Thyroid gland (tissue), 4 donors: ENCODE results near the gene ZC4H2. TPM values are rescaled to one million over a fixed set of nuclear protein-coding genes. Genes with fewer than 3 reads are reported as not detected.
A peak's percentile ranks its signal among the peaks of the same experiment; 100 is the strongest.
"Not testable (repeated sequence)": the region's sequence is repeated elsewhere in the genome, so short reads cannot be mapped to it uniquely, and the experiment has no call there.

Experiments
- DNase-seq, 2 donors: peaks; one replicate each; pipeline ENCODE4 v3.0.0-alpha.2; 2019
- H3K27ac ChIP-seq, 3 donors: fragments of 200-600 bp; sonication (generic); 1 replicate in 2 of 3; 2 replicates in 1 of 3; pipeline ENCODE4 v1.5.1; 2016 to 2019; ENCODE audit warnings: mild to moderate bottlenecking in 1 of 3, moderate library complexity in 1 of 3
- H3K27me3 ChIP-seq: fragments of 200-600 bp; sonication (generic); one replicate; pipeline ENCODE4 v1.5.1; 2019
- H3K36me3 ChIP-seq, 2 donors: fragments of 200-600 bp; sonication (generic); one replicate each; pipeline ENCODE4 v1.5.1; 2016 to 2019
- H3K4me1 ChIP-seq, 2 donors: fragments of 200-600 bp; sonication (generic); one replicate each; pipeline ENCODE4 v1.5.1; 2017 to 2019
- H3K4me3 ChIP-seq, 3 donors: fragments of 200-600 bp; sonication (generic); replicated peaks in 1 of 3; 1 replicate in 2 of 3; 2 replicates in 1 of 3; pipeline ENCODE4 v1.5.1; 2016; ENCODE audit warnings: mild to moderate bottlenecking in 1 of 3
- H3K9me3 ChIP-seq: fragments of 200-600 bp; sonication (generic); one replicate; pipeline ENCODE4 v1.5.1; 2017
- POLR2A ChIP-seq, 2 donors: fragments of 450-650 bp; IDR thresholded peaks; one replicate each; pipeline ENCODE4 v1.6.1; 2017; ENCODE audit warnings: antibody characterized with exemption in 2 of 2, mild to moderate bottlenecking in 2 of 2, moderate library complexity in 1 of 2
- WGBS, 2 donors: methylation state at CpG; one replicate each; pipeline ENCODE4 v1.1.5; 2017; 5-methylcytosine and 5-hydroxymethylcytosine counted together
- intact Hi-C: fragments of 100-400 bp; cut with DNase I; formaldehyde crosslinking; loops from one replicate; pipeline ENCODE4 v1.15.1; 2023
- total RNA-seq, 4 donors: library from RNA; depleted of rRNA; stranded (reverse); fragments of >200 nt; gene quantifications; one replicate each; pipeline ENCODE4 v1.2.3, GENCODE V29; 2016
- TF ChIP-seq, protein P1 (sequence below), 6 experiments: fragments of 200-600 bp in 3 of 6; fragments of 450-650 bp in 3 of 6; sonication (generic) in 3 of 6; IDR thresholded peaks; one replicate each; pipeline ENCODE4 v1.5.1; 2016 to 2019; ENCODE audit warnings: antibody characterized with exemption in 6 of 6, mild to moderate bottlenecking in 2 of 6, inconsistent platforms in 1 of 6, moderate library complexity in 1 of 6

ZC4H2 gene, protein sequence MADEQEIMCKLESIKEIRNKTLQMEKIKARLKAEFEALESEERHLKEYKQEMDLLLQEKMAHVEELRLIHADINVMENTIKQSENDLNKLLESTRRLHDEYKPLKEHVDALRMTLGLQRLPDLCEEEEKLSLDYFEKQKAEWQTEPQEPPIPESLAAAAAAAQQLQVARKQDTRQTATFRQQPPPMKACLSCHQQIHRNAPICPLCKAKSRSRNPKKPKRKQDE
- 10 to 100 TPM; 10.2 to 14.3 (median 11.4) TPM for total RNA-seq

- Histone ChIP-seq H3K4me3 (peak within 1 kb of the TSS; percentile 9 to 37 (median 31)), H3K27ac (peak within 1 kb of the TSS in 1 of 3 donors; percentile 7), H3K27me3 (no peaks in the 10 kb centered on the region), H3K9me3 (no peaks in the 10 kb centered on the region), H3K4me1 (peaks cover 0 to 3% of the 10 kb centered on the region in 2 donors), H3K36me3 (no peaks in the 10 kb centered on the region)
- DNase-seq: peak; percentile 70 to 72
- WGBS, 2 donors: 0 to 1% methylated on average over 15 to 16 of the region's 17 CpGs
- intact Hi-C loops: loop anchor here (10.0 kb wide), 1 partner anchor 59 kb away; the partner anchor contains the start of gene ZC3H12B
- TF ChIP-seq, protein P1, sequence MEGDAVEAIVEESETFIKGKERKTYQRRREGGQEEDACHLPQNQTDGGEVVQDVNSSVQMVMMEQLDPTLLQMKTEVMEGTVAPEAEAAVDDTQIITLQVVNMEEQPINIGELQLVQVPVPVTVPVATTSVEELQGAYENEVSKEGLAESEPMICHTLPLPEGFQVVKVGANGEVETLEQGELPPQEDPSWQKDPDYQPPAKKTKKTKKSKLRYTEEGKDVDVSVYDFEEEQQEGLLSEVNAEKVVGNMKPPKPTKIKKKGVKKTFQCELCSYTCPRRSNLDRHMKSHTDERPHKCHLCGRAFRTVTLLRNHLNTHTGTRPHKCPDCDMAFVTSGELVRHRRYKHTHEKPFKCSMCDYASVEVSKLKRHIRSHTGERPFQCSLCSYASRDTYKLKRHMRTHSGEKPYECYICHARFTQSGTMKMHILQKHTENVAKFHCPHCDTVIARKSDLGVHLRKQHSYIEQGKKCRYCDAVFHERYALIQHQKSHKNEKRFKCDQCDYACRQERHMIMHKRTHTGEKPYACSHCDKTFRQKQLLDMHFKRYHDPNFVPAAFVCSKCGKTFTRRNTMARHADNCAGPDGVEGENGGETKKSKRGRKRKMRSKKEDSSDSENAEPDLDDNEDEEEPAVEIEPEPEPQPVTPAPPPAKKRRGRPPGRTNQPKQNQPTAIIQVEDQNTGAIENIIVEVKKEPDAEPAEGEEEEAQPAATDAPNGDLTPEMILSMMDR (IDR thresholded peaks at IDR 0.05): no peak
- TF ChIP-seq POLR2A (IDR thresholded peaks at IDR 0.05): peak in 1 of 2 donors; percentile 25
Measured at GRCh38 chrX:64975989-64976672, at the start of gene ZC4H2. Gene ZC4H2 (minus strand): TSS chrX:64976450. CDS start chrX:64976377, 73 bp downstream.

DNA sequence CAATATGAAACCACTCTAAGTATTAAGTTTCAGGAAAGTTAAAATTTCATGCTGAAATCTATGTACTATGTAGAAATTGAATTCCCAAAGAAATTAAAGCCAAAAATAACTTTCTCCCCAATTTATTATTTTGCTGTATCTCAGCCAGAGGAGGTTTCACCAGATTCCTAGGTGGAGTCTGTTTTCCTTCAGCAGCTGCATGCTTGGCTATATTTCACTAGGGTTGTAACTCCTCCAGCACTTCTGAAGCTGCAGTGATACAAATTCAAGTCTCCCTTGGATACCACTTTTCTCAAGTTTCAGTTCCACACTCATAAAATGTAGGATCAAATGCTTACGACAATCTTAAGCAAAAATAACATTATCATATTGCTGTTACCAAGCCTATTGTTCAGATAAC lies 41.2 kb upstream of the ZC4H2 start:
- TF ChIP-seq, protein P1 (IDR thresholded peaks at IDR 0.05): no peak
- no peak for TF ChIP-seq POLR2A (IDR thresholded peaks at IDR 0.05)

DNA sequence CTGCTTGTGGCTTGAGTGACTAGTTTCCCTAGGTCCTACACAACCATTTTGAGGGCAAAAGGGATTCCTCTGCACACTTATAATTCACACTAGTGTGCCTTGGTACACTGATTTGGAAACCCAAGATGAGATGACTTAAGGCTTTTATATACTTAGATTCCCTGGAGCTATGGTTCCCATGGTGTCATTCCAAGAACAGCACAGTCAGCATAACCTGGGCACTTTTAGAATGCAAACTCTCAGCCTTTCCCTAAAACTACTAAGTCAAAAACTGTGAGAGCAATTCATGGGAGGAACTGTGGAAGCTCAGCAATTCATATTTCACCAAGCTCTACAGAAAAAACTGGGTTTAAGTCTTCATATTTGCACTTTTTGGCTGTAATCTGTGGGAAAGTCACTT lies 38.0 kb upstream of the ZC4H2 start:
- Histone ChIP-seq H3K27me3 (no peaks in the 10 kb centered on the region), H3K36me3 (no peaks in the 10 kb centered on the region), H3K27ac (no peak overlapping the region), H3K4me3 (no peak overlapping the region), H3K9me3 (no peaks in the 10 kb centered on the region), H3K4me1 (no peaks in the 10 kb centered on the region)
- no peak for DNase-seq
- TF ChIP-seq, protein P1 (IDR thresholded peaks at IDR 0.05): no peak
- TF ChIP-seq POLR2A (IDR thresholded peaks at IDR 0.05): no peak
- intact Hi-C loops: no loop called here

More for the DNA sequence above, 41.2 kb upstream of the ZC4H2 start:
- Histone ChIP-seq H3K9me3 (no peaks in the 10 kb centered on the region), H3K4me1 (no peaks in the 10 kb centered on the region), H3K4me3 (no peak overlapping the region), H3K36me3 (no peaks in the 10 kb centered on the region), H3K27me3 (no peaks in the 10 kb centered on the region), H3K27ac (no peak overlapping the region)
- intact Hi-C loops: no loop called here
- WGBS, 2 donors: 79 to 92% methylated on average over 1 of the region's 1 CpG
- no peak for DNase-seq

- Histone ChIP-seq H3K36me3 (no peaks in the 10 kb centered on the region), H3K4me1 (no peaks in the 10 kb centered on the region), H3K27me3 (no peaks in the 10 kb centered on the region), H3K9me3 (no peaks in the 10 kb centered on the region), H3K27ac (no peak overlapping the region), H3K4me3 (no peak overlapping the region)
- TF ChIP-seq, protein P1 (IDR thresholded peaks at IDR 0.05): no peak
- no peak for TF ChIP-seq POLR2A (IDR thresholded peaks at IDR 0.05)
- intact Hi-C loops: no loop called here
- no peak for DNase-seq
Measured at GRCh38 chrX:65009459-65009858, 33.2 kb upstream of the ZC4H2 start.

DNA sequence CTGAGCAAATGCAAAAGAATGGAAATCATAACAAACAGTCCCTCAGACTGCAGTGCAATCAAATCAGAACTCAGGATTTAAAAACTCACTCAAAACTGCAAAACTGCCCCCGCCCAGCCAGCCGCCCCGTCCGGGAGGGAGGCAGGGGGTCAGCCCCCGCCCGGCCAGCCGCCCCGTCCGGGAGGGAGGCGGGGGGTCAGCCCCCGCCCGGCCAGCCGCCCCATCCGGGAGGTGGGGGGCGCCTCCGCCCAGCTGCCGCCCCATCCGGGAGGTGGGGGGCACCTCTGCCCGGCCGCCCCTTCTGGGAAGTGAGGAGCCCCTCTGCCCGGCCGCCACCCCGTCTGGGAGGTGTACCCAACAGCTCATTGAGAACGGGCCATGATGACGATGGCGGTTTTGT lies 26.0 kb upstream of the ZC4H2 start:
- H3K27ac ChIP-seq, intact Hi-C loops, H3K4me3 ChIP-seq, H3K4me1 ChIP-seq, H3K36me3 ChIP-seq, H3K27me3 ChIP-seq, H3K9me3 ChIP-seq, DNase-seq: not testable (repeated sequence)
- WGBS, 2 donors: 100% methylated on average over 3 of the region's 26 CpGs; no CpG with 5 or more reads in 1 of the 2 donors
